ENCODE data around the gene CAMK1D. TPM values are rescaled to one million over a fixed set of nuclear protein-coding genes. Genes with fewer than 3 reads are reported as not detected.
"Not testable (repeated sequence)": the region's sequence is repeated elsewhere in the genome, so short reads cannot be mapped to it uniquely, and the experiment has no call there.

CAMK1D gene
- total and polyA plus RNA-seq, 2 of the 8 experiments (the other 6 are each of a cell fraction or from before 2014, with no cell fraction given) = 3.5 to 10.6 TPM

- not testable (repeated sequence) for H2BK15ac ChIP-seq (ENCODE audit: low read length); FAIRE-seq; H3K56ac ChIP-seq (replicated peaks; ENCODE audit: insufficient read length, low read depth, low read length); H3K14ac ChIP-seq (ENCODE audit: insufficient read length); H3K4me2 ChIP-seq (ENCODE audit: insufficient read depth in 1 of 2, low read depth in 2 of 2, low read length in 2 of 2); H2BK5ac ChIP-seq (ENCODE audit: low read depth, low read length); H4K8ac ChIP-seq (ENCODE audit: extremely low read depth, insufficient read depth, low read length); DNase-seq (ENCODE audit: low read depth in 1 of 2, low spot score in 2 of 2); H2AK5ac ChIP-seq (ENCODE audit: low read depth, low read length); H4K5ac ChIP-seq (ENCODE audit: insufficient read length, low read depth, low read length); H4K20me1 ChIP-seq (replicated peaks in 1 of 2; ENCODE audit: control insufficient read depth in 1 of 2, insufficient read depth in 2 of 2, low read length in 2 of 2); H2BK12ac ChIP-seq (ENCODE audit: low read depth, low read length); H3K36me3 ChIP-seq (ENCODE audit: control insufficient read depth in 2 of 4, insufficient read depth in 4 of 4, low read length in 3 of 4); H4K91ac ChIP-seq (replicated peaks; ENCODE audit: insufficient read length, low read length); H3K27ac ChIP-seq (ENCODE audit: low read depth, low read length); H2BK20ac ChIP-seq (ENCODE audit: low read length); H3K9me3 ChIP-seq (ENCODE audit: insufficient read depth in 2 of 2, low read depth in 1 of 2, low read length in 1 of 2); H3K4ac ChIP-seq (replicated peaks; ENCODE audit: insufficient read length, low read depth, low read length); H3K18ac ChIP-seq (ENCODE audit: extremely low read depth, low read length); H3K79me1 ChIP-seq (ENCODE audit: low read depth, low read length); H3K4me3 ChIP-seq (ENCODE audit: extremely low read depth in 1 of 4, insufficient read depth in 2 of 4, low read depth in 3 of 4, low read length in 4 of 4); H3K9ac ChIP-seq (replicated peaks in 1 of 4; ENCODE audit: extremely low read depth in 1 of 4, low read depth in 3 of 4, low read length in 3 of 4); H3K23ac ChIP-seq (ENCODE audit: insufficient read length); H2AFZ ChIP-seq (ENCODE audit: low read length); H2BK120ac ChIP-seq (replicated peaks; ENCODE audit: low read depth, low read length)
- peaks cover 0 to 17% (median 14%) of the 10 kb centered on the region in 4 experiments; a peak in 6 of 7 replicates for H3K27me3 ChIP-seq (replicated peaks in 1 of 4; ENCODE audit: control insufficient read depth in 3 of 4, extremely low read depth in 1 of 4, insufficient read depth in 3 of 4, low read length in 3 of 4)
- H3K4me1 ChIP-seq (replicated peaks in 1 of 4; ENCODE audit: control insufficient read depth in 3 of 4, insufficient read depth in 4 of 4, low read length in 3 of 4) = peaks cover 8 to 26% (median 23%) of the 10 kb centered on the region in 4 experiments
- peaks cover 0 to 13% of the 10 kb centered on the region in 2 experiments; a peak in 2 of 4 replicates for H3K79me2 ChIP-seq (ENCODE audit: control insufficient read depth in 1 of 2, insufficient read depth in 2 of 2, low read length in 2 of 2)
- ChIA-PET CTCF (ENCODE audit: partially characterized antibody) (interaction anchor here (0.7 kb wide), 1 partner anchor 428 kb away, joined by 3 read pairs; no protein-coding TSS in a partner anchor), POLR2A (ENCODE audit: partially characterized antibody) (interaction anchor here (0.6 to 0.9 kb wide), 3 partner anchors 13 to 80 kb away, joined by 3 read pairs; no protein-coding TSS in a partner anchor)
- 97% methylated on average over 5 of the region's 7 CpGs; no CpG with 5 or more reads in 1 of the 2 experiments for WGBS, 2 experiments (ENCODE audit: extremely low coverage in 1 of 2, insufficient coverage in 1 of 2, insufficient read length in 1 of 2, insufficient replicate concordance in 2 of 2, low coverage in 1 of 2, low lambda C conversion rate in 2 of 2, missing lambda C conversion rate in 1 of 2)
- peaks cover 11% of the 10 kb centered on the region for H3K23me2 ChIP-seq (ENCODE audit: low read depth, low read length)
Observed at GRCh38 chr10:12354696-12355095, 5.3 kb downstream of the CAMK1D start.

Measured in H1 (cell line).